Prostate gland (tissue), 2 donors: ENCODE measurements around the gene ANLN. TPM values are rescaled to one million over a fixed set of nuclear protein-coding genes. Genes with fewer than 3 reads are reported as not detected.

Experiments
- DNase-seq: peaks from one replicate; pipeline ENCODE4 v3.0.0-alpha.2; 2019; ENCODE audit warnings: low spot score
- H3K27ac ChIP-seq, 2 donors: fragments of 200-600 bp; sonication (generic); 2 replicates each; pipeline ENCODE4 v1.5.1; 2017 to 2019
- H3K27me3 ChIP-seq: fragments of 200-600 bp; sonication (generic); replicated peaks from 2 replicates; pipeline ENCODE4 v1.5.1; 2019; ENCODE audit not compliant: insufficient read depth
- H3K36me3 ChIP-seq, 2 donors: fragments of 200-600 bp; sonication (generic); 1 replicate in 1 of 2; 2 replicates in 1 of 2; pipeline versions ENCODE4 v1.5.1 to v1.8.1; 2017 to 2019
- H3K4me1 ChIP-seq: fragments of 200-600 bp; sonication (generic); replicated peaks from 2 replicates; pipeline ENCODE4 v1.5.1; 2019
- H3K4me3 ChIP-seq, 2 donors: fragments of 200-600 bp; sonication (generic); 2 replicates each; pipeline ENCODE4 v1.5.1; 2017 to 2019
- H3K9me3 ChIP-seq: fragments of 200-600 bp; sonication (generic); 2 replicates; pipeline ENCODE4 v1.5.1; 2017
- POLR2A ChIP-seq: fragments of 450-650 bp; IDR thresholded peaks from one replicate; pipeline ENCODE4 v1.6.1; 2016; ENCODE audit warnings: antibody characterized with exemption, mild to moderate bottlenecking
- POLR2AphosphoS5 ChIP-seq: sonication (generic); formaldehyde crosslinking; IDR thresholded peaks from one replicate; pipeline ENCODE4 v1.6.1; 2017; ENCODE audit warnings: antibody characterized with exemption
- WGBS: methylation state at CpG from one replicate; pipeline ENCODE4 v1.1.5; 2018; 5-methylcytosine and 5-hydroxymethylcytosine counted together
- intact Hi-C: fragments of 100-400 bp; cut with DNase I; formaldehyde crosslinking; loops from one replicate; pipeline ENCODE4 v1.14.2; 2022
- total RNA-seq, 2 donors: library from RNA; depleted of rRNA; stranded (reverse); fragments of >200 nt; gene quantifications; one replicate each; pipeline ENCODE4 v1.1.0, GENCODE V29; 2016
- TF ChIP-seq, protein P1 (sequence below), 4 experiments: fragments of 200-600 bp in 2 of 4; fragments of 450-650 bp in 2 of 4; sonication (generic) in 2 of 4; IDR thresholded peaks; 1 replicate in 3 of 4; 2 replicates in 1 of 4; pipeline ENCODE4 v1.5.1; 2016 to 2019; ENCODE audit warnings: antibody characterized with exemption in 4 of 4, mild to moderate bottlenecking in 2 of 4, moderate library complexity in 2 of 4

Gene ANLN
- total RNA-seq, 2 donors from 2014 or later: 9.9 to 13.6 TPM

DNA sequence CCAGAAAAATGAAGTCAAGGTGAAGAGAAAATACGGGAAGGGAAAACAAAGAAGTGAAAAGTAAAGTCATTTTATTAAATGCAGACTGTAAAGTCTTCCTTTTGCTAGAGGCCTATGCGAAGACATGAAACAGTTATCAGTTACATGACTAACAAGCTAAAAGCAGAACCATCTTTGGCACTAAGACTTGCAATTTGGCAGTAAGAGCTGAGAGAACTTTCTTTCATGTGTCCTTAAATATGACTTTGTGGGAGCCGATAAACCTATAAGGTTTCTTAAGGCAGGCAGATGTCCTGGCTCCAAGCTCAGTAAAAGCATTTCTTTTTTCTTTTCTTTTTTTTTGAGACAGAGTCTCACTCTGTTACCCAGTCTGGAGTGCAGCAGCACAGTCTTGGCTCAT is 10.4 kb downstream of the ANLN start:
- Histone ChIP-seq H3K9me3 (no peaks in the 10 kb centered on the region), H3K4me3 (no peak overlapping the region), H3K4me1 (no peaks in the 10 kb centered on the region), H3K27ac (no peak overlapping the region), H3K36me3 (no peaks in the 10 kb centered on the region), H3K27me3 (no peaks in the 10 kb centered on the region)
- no peak for DNase-seq
- 77% methylated on average over 3 of the region's 3 CpGs for WGBS
- no peak for TF ChIP-seq POLR2AphosphoS5
- TF ChIP-seq, protein P1, sequence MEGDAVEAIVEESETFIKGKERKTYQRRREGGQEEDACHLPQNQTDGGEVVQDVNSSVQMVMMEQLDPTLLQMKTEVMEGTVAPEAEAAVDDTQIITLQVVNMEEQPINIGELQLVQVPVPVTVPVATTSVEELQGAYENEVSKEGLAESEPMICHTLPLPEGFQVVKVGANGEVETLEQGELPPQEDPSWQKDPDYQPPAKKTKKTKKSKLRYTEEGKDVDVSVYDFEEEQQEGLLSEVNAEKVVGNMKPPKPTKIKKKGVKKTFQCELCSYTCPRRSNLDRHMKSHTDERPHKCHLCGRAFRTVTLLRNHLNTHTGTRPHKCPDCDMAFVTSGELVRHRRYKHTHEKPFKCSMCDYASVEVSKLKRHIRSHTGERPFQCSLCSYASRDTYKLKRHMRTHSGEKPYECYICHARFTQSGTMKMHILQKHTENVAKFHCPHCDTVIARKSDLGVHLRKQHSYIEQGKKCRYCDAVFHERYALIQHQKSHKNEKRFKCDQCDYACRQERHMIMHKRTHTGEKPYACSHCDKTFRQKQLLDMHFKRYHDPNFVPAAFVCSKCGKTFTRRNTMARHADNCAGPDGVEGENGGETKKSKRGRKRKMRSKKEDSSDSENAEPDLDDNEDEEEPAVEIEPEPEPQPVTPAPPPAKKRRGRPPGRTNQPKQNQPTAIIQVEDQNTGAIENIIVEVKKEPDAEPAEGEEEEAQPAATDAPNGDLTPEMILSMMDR (IDR thresholded peaks at IDR 0.05): no peak
- no peak for TF ChIP-seq POLR2A
- intact Hi-C loops: no loop called here

DNA sequence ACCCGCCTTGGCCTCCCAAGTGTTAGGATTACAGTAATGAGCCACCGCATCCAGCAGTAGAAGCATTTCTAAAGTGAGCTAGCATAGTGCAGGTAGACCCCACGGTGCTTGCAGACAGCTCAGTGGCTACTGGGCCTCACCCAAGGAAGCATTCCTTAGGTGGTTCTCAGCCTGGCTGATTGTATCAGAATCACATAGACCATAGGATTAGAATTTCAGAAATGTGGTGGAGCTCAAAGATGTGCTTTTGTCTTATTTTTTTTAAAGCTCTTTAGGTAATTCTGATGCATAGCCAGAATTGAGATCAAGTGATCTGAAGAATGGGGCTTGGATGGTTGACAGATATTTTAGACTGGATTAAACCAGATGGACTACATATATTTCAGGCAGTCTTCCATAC is 10.9 kb downstream of the ANLN start:
- 94% methylated on average over 3 of the region's 3 CpGs for WGBS

DNA sequence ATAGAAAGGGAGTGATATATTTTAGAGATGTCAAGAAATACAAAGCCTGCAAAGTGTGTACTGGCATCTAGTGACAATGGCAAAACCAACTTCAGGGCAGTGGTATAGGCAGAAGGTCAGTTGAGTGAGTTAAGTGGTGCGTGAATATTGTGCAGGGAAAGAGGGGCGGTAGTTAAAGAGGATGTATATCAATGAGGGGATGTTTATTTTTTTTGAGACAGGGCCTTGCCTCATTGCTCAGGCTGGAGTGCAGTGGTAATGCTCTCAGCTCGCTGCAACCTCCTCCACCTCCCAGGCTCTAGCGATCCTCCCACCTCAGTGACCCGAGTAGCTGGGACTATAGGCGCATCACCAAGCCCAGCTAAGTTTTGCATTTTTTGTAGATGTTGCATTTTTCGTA is 13.8 kb downstream of the ANLN start:
- Histone ChIP-seq H3K9me3 (no peaks in the 10 kb centered on the region), H3K4me3 (no peak overlapping the region), H3K27ac (no peak overlapping the region), H3K27me3 (no peaks in the 10 kb centered on the region), H3K4me1 (no peaks in the 10 kb centered on the region), H3K36me3 (no peaks in the 10 kb centered on the region)
- WGBS: 95% methylated on average over 7 of the region's 7 CpGs
- no peak for DNase-seq
- intact Hi-C loops: no loop called here
- TF ChIP-seq, protein P1 (IDR thresholded peaks at IDR 0.05): no peak
- TF ChIP-seq POLR2A: no peak
- TF ChIP-seq POLR2AphosphoS5: no peak

More for the DNA sequence above, 10.9 kb downstream of the ANLN start:
- no peaks in the 10 kb centered on the region for H3K27me3 ChIP-seq
- DNase-seq: no peak
- H3K27ac ChIP-seq: no peak overlapping the region
- no peaks in the 10 kb centered on the region for H3K9me3 ChIP-seq
- intact Hi-C loops: no loop called here
- TF ChIP-seq POLR2AphosphoS5 (no peak), POLR2A (no peak)
- TF ChIP-seq, protein P1 (IDR thresholded peaks at IDR 0.05): no peak
- no peak overlapping the region for H3K4me3 ChIP-seq
- no peaks in the 10 kb centered on the region for H3K4me1 ChIP-seq
- no peaks in the 10 kb centered on the region for H3K36me3 ChIP-seq

DNA sequence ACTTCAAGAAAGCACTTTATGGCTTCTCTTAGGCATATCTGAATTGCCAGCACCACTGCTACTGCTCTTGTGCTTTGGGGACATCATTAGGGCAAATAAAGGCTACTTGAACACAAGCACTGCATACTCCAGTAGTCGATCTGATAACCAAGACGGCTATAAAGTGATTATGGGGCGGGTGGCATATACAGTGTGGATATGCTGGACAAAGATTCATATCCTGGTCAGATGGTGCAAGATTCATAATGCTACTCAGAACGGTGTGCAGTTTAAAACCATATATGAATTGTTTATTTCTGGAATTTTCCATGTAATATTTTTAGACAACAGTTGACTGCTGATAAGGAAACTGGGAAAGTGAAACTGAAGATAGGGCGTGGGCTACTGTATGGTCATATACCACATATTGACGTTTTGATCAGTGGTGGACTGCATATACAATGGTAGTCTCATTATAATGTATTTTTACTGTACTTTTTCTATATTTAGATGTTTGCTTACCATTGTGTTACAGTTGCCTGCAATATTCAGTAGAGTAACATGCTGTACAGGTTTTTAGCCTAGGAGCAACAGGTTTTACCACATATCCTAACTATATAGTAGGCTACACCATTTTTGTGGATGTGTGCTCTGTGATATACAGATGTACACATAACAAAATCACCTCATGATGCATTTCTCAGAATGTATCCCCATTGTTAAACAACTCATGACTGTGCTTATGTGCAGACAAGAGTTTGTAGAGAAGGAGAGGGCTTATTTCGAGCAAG is 15.2 kb downstream of the ANLN start:
- Histone ChIP-seq H3K9me3 (no peaks in the 10 kb centered on the region), H3K36me3 (no peaks in the 10 kb centered on the region), H3K4me1 (no peaks in the 10 kb centered on the region), H3K27ac (no peak overlapping the region), H3K4me3 (no peak overlapping the region), H3K27me3 (no peaks in the 10 kb centered on the region)
- TF ChIP-seq POLR2AphosphoS5: no peak
- TF ChIP-seq, protein P1 (IDR thresholded peaks at IDR 0.05): no peak
- TF ChIP-seq POLR2A: no peak
- WGBS: 87% methylated on average over 7 of the region's 7 CpGs
- intact Hi-C loops: no loop called here
- no peak for DNase-seq

DNA sequence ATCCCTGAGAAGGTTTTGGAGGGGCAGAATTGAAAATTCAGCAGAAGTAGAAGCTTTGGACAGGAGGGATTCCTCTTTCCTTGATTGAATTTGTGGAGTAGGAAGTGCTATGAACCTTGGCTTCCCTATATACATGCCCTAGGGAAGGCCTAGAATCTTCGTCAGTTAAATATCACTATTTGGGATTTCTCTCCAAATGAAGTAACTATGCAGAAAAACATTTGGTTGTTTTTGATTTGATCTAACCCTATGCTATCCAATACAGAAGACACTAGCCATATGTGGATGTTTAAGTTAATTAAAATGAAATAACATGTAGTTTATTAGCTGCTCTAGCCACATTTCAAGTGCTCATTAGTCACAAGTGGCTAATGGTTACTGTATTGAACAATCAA is 15.7 kb downstream of the ANLN start:
- H3K27ac ChIP-seq: no peak overlapping the region
- H3K4me1 ChIP-seq: no peaks in the 10 kb centered on the region
- 97% methylated on average over 1 of the region's 1 CpG for WGBS
- no peaks in the 10 kb centered on the region for H3K9me3 ChIP-seq
- no peaks in the 10 kb centered on the region for H3K27me3 ChIP-seq
- no peaks in the 10 kb centered on the region for H3K36me3 ChIP-seq
- TF ChIP-seq, protein P1 (IDR thresholded peaks at IDR 0.05): no peak
- TF ChIP-seq POLR2AphosphoS5 (no peak), POLR2A (no peak)
- no peak for DNase-seq
- no peak overlapping the region for H3K4me3 ChIP-seq
- intact Hi-C loops: no loop called here
